Stimulated activated naive CD4-positive, alpha-beta T cell (primary cell): ENCODE measurements around the gene LIMCH1.
"Not testable (repeated sequence)": the region's sequence is repeated elsewhere in the genome, so short reads cannot be mapped to it uniquely, and the experiment has no call there.

ENCODE experiments used
- DNase-seq, 6 experiments: peaks; one replicate each; lab custom pipeline; 2025; lab: John Stamatoyannopoulos, UW

The LIMCH1 gene

DNA sequence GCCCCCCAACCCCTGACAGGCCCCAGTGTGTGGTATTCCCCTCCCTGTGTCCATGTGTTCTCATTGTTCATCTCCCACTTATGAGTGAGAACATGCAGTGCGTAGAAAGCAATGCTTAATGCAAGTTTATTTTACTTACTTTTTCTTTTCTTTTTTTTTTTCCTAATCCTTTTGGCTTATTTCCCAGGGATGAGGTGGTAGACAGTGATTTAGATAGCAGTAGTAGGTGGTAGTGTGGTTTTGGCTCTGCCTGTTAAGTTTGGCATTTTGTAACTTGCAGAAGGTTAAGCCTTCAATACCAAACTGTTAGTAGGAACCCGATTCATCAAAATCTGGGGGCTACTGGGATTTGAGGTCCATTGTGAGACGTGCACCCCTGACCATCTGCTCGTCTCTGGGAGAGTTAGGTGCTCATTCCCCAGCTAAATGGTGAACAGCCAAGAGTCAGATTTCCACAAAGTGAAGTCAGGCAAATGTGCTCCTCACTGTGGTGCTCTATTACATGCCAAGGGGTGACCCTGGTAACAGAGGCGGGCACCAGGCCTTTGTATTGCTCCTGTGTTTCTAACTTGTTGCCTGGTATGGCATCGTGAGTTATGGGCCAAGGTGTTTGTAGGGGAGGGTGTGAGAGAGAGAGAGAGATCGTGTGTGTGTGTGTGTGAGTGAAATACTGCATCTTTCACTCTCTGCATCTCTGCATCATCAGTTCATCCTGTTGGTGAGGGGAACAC lies 140.3 kb downstream of the LIMCH1 start:
- DNase-seq: no peak

DNA sequence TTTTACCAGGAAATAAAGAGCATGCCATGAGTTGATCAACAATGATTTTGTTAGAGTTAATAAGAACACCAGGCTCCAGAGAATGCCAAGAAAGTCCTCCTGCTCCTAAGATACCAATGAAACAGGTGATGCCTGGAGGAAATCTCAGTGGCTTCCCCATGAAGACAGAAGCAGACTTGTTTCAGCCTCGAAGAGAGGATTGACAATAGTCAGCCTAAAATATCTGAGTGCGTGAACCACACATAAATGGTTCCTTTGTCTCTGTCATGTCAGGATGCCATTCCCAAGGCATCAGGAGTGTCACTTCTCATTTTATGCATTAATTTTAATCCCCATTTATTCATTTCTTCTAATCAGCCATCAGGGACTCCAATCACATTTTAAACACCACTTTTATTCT lies 141.0 kb downstream of the LIMCH1 start:
- no peak for DNase-seq

DNA sequence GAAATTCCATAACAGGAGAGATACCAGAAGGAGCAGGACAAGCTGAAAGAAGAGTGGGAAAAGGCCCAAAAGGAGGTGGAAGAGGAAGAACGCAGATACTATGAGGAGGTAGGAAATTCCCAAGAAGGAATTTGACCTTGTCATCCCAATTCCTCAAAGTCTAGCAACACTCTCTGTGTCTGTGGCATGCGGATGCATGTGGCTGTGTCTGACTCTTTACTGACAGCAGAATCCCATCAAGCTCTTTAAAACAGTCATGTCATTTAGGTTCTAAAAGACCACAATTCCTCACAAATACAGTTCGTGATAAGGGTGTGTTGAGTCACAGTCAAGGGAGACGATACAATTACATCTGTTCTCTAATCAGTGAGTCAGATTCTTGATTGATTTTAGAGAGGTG lies 142.0 kb downstream of the LIMCH1 start:
- DNase-seq: no peak

DNA sequence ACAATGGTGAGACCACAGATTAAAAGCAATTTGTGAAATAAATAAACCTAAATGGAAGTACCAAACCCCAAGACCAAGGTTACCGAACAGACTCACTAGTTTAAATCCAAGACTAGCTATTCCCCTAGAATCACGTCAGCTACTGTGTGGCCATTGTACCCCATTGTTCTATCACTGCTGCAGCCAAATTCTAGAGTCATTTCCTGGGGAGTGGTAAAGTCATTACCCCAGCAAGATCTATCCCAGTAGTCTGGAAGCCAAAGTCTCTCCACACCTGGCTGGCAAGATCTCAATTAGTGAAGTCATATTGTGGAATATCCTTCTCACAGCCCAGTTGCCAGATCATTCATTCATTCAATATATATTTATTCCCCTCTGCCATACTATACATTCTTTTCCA lies 143.1 kb downstream of the LIMCH1 start:
- no peak for DNase-seq

DNA sequence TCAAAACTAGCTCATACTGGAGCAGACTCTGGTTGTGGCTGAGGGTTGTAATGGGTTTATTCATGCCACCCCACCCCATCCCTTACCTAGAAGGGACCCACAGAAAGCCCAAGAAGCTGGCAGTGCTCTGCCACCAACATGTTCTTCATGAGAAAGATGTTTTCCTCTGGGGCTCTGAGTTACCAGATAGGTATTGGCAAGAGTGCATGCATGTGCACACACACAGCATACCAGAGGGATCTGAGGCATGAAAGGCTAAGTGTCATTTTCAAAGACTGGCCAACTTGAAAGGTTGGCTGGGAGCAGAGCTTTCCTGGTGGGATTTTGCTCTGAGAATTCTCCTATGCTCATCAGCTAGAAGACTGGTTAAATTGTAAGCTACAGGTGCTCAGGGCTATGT lies 145.4 kb downstream of the LIMCH1 start:
- DNase-seq: no peak

DNA sequence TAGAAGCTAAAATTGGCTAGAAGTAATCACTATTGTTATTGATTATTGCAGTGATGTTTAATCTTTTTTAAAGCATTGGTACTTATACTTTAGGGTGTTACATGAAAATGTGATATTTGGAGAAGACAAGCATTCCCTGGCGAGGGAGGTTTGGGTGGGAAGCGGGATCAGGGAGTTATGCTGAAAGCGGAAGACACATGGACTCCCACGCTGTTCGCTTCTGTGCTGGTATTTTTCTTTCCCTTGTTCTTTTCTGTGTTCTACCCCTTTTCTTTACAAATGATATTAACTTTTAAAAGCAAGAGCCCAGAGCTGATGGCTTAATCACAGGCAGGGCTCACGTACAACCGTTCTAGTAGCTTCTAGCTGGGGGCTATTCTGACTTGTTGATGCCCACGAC lies 148.9 kb downstream of the LIMCH1 start:
- no peak for DNase-seq

DNA sequence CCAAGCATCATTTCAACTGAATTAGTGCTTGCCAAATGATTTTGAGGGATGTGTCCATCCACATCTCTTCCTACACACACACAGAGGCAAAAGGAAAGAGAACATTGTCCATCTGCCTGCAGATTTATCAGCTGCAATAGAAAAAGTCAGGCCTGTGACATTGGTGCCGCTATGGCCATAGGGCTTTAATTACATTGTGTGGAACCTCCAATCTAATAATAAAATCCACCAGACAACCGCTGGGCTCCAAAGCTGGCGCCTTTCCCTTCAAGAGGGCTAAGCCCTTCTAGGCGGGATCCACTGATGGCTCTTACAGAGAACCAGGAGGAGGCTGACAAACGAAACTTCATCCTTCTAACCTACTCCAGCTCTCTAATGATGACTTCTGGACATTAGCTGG lies 150.0 kb downstream of the LIMCH1 start:
- DNase-seq: no peak

DNA sequence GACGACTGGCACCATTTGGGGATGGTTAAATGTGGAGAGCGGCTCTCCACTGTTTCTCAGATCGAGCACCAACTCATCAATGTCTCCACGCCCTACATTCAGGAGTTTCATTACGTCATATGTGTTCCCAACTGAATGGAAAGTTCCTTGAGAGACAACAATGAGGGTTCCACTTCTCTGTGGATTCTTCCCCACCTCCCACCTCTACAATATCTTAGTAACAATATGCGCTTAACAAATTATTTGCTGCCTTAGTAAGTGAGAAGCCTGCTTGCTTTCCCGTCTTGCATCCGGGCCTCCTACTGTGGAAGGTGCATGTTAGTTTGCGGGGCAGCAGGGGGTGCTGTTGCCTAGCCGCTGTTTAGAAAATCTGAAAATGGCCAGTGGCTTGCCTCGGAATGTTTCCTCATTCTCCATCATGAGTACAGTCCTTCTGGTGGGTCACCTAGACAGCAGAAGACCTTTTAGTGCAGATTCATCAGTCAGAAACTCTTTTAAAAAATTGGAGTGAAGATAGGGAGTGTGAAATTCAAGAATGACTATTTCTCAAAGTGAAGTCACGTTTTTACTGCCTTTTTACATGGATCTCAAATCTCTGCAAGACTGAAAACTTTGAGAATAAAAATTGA lies 154.9 kb downstream of the LIMCH1 start:
- DNase-seq: no peak

DNA sequence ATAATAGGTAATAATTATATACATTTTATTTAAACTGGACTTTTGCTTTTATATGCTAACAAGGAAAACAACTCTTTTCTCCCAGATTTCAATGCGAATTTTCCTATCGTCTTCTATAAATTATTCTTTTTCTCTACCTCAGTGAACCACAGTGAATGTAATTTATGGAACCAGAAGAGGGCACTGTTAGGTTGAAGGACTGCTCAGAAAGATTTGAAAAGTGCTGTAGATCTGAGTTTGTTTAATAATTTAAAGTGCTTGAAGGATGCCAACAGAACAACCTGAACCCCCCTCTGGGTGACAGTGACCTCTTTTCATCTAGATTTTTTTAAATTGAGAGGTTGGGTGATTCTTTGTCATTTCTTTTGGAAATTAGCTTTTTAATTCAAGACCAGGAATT lies 155.7 kb downstream of the LIMCH1 start:
- no peak for DNase-seq

DNA sequence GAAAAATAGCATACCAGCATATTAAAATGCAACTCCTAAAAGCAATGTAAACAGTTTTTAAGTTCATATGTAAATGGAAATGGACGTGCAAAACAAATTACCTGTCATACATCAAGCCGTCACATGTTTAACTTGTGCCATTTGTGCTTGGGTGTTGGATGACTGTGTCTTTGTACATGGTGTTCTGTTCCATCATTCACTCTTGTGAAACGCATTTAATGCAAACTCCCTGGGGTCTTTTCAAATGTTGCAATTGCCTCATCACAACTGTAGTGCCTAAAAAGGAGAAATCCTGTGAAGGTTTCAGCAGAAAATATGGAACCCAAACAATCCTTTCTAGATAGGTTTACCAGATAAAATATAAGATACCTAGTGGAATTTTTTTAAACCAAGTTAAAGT lies 158.2 kb downstream of the LIMCH1 start:
- no peak for DNase-seq

DNA sequence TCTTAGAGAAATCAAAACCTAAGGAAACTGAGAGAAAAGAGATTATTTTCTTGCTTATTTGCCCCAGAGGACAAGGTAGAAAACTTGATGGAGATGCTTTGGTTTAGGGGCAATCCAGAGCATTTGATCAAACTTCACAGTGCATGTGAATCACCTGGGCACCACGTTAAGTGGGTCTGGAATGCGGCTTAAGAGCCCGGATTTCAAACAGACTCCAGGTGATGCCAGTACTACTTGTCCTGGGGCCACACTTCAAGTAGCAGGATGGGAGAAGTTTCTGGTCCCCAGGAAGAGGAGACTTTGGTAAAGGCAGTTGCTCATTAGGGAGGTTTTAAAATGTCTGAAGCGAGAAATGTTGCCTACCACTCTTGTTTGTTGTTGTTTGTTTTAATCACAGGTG lies 158.8 kb downstream of the LIMCH1 start:
- DNase-seq: no peak

DNA sequence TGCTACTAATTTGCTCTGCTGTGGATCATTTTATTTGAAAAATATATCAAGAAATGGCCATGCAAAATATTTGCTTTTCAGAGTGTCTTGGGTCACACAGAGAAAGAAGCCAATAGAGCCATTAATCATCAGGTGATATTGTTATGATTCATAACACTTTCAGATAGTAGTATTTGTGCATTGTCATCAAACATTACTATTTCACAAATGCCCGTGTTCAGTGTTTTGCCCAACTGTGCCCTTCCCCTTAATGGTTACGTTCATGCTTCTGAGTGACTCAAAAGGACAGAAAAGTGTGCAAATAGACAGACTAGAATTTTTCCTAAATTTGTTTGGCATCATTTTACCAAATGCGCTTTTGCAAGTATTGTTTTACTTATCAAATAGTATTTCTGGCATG lies 164.0 kb downstream of the LIMCH1 start:
- DNase-seq: no peak

DNA sequence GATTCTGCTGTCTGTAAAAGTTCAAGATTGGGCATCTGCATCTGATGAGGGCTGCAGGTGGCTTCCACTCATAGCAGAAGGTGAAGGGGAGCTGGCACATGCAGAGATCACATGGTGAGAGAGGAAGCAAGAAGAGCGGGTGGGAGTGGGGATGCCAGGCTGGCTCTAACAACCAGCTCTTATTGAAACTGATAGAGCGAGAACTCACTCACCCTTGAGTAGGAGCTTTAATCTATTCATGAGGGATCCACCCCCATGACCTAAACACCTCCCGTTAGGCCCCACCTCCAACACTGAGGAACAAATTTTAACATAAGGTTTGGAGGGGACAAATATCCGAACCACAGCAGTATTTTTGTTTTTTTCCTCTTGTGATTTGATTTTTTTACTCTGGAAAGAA lies 164.8 kb downstream of the LIMCH1 start:
- DNase-seq: no peak

DNA sequence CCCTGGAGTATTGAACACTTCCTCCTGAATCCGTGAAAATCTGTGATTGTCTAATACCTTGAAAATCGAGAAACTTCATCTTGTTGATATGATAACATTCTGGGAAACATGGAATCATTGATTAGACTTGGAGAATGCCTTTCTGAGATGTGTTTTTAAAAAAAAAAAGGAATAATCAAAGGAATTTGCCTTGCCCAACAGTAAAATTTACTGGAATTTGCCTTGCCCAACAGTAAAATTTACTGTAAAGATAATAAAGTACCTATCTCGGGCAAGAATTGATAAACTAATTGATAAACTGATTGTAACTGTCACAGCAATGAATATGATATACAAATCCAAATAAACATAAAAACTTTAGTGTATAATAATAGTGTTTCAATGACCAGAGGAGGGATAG lies 165.8 kb downstream of the LIMCH1 start:
- no peak for DNase-seq

DNA sequence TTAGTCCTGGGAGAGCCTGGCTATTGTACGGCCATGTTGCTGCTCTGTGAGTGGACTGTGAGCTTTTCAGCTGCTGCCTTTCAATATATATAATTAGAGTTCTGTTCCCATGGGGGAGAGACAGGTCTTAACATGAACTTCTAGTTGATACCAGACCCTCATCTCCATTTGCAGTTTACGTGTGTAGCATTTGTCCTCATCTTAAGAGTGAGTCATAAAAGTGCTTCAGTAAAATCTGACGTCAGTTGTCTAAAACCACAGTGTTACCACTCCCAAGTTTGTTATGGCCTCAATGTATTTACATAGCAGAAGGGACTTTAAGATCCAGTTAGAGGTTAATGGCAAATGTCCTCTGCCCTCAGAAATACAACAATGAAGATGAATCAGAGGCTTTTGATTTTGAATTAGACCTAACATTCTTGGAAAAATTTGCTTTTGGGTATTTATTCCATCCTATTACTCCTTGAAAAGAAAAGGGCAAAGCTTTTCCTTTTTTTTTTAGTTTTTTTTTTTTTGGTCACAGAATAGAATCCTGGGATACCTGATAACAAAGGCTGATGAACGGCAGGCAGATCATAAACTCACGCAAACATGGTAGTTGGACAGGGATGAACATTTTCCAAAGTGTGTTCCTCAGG lies 172.0 kb downstream of the LIMCH1 start:
- DNase-seq: no peak

DNA sequence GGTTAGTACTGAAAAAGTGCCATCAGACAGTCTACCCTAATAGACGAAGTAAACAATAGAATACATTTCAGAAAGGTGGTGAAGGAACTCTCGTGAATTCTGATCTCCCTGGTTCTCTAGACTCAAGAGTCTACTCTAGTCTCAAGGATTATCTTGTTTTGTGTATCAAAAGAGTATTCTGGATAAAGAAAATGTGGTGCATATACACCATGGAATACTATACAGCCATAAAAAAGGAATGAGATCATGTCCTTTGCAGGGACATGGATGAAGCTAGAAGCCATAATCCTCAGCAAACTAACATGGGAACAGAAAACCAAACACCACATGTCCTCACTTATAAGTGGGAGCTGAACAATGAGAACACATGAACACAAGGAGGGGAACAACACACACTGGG lies 173.7 kb downstream of the LIMCH1 start:
- DNase-seq: not testable (repeated sequence)

DNA sequence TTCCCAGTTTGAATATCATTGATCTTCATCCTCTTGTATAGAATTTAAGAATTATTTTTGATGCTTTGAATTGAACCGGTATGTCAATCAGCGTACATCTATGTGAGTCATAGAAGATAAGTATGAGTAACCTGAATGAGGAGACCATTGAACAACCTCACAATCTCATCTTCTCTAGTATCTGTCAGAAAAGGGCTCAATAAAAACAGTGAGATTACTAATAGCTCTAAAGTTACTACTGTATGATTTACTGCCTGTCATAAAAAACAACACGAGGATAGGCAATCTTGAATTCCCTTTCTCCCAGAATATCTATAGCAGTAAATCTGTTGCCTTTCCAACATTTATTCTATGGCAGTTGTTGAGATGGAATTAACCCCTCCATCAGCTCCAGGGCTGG lies 174.5 kb downstream of the LIMCH1 start:
- no peak for DNase-seq

DNA sequence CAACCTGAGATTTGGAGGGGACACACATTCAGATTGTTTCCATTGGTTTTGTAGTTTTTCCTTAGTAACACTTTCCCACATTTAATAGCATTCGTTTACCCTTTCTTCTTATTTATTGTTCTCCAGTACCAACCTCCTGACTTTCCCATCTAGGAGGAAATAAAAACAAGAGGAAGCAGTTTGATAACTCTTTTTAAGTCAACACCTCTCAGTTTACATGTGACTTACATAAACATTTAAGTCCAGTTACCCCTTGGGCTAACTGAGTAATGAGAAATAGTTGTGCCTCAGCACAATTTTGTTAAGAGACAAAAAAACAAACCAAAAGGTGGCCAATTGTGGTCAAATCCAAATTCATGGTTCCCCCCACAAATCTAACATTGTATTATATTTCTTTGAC lies 175.8 kb downstream of the LIMCH1 start:
- no peak for DNase-seq

DNA sequence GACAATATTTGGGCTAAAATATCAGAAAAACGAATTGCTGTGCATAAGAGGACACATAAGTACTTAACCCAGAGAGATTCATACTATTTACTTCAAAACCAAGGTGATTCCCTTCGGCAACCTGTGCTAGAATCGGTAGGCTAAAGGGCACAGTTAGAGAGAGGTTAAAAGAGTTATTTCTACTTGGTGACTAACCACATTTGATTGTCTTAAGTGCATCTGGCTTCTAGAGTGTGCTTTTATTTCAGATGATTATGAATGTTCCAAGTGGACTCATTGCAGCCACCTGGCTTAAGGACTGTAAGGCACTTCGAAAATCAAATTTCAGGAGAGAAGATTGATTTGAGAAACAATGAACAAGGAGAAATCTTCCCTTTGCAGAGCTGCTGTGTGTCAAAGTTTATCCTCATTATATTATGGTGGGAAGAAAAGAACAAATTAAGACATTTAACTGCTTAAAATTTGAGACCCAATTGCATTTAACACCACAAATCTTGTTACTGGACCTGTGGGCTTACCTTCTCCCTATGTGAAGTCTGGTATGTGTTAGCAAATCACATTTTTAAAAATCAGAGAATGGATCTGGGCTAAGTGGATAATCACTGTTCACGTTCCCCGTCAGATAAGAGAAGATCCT lies 176.5 kb downstream of the LIMCH1 start:
- DNase-seq: no peak

DNA sequence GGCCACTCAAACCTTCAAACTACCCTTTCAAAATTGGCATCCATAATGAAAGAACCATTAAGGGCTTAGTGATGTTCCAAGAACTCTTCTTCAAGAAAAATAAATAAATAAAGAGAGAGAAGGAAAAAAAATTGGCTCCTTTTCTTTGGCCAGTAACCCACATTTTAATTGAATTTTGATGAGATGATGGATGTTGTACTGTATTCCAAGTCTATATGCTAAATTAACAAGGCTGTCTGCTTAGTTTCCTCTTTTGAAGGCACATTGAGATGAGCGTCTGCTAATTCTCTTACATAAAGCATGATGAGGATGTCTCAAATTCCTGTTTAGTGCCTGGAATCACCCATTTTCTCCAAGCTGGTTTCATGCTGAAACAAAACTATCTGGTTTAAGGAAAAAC lies 177.2 kb downstream of the LIMCH1 start:
- DNase-seq: no peak

DNA sequence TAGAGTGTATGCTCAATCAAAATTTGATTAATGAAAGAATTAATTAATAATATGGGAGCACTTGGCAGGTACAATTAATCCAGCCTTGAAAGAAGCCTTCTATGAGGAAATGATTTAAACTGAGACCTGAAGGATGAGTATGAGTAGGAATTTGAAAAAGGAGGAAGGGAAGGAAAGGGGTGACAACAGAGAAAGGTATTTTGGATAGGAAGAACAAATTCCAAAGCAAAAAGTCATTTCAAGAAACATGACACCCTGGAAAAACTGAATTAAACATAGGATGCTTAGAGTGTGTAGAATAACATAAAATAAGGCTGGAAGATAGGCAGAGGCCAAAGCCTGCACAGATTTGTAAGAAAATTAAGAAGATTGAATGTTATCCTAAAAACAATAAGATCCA lies 180.9 kb downstream of the LIMCH1 start:
- DNase-seq: no peak

DNA sequence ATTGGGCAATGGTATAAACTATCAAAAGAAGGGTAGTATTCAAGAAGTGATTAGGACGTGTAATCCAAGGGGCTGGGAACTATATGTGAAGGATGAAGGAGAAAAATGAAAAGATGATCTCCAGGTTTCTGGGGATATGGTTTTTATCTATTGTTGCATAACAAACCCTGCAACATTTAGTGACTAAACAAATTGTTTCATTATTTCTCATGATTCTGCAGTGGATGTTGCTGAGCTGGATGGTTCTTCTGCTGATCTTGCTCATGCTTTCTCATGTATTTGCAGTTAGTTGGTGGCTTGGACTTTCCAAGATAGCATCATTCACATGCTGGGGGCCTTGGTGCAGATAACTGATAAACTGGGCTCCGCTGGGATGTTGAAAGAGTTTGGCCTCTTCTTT lies 181.5 kb downstream of the LIMCH1 start:
- no peak for DNase-seq

DNA sequence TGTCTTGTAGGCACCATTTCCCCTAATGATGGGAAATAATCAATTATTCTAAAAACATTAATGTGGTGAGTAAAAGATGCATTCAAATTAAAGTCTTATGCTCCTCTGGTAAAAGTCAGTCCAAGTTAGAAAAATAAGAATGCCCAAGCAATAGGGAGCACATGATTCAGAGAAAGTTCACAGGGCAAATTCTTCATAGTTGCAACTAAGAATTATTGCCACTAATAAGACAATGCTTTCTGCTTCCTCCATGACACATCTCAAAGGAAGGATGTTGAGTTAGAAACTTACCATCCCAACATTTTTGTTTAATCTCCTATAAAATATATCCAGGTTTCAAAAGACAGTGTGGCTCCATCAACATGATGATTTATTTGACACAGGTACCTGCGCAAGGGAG lies 184.2 kb downstream of the LIMCH1 start:
- no peak for DNase-seq
